ENCODE results near the gene AS3MT.

GRCh38 chr10:102863660-102864059 lies 5.6 kb upstream of the AS3MT start:
- TF ChIP-seq CTCF (IDR thresholded peaks at IDR 0.05; ENCODE audit: insufficient read depth, low read depth, low read length) (no peak), EZH2 (IDR thresholded peaks at IDR 0.05; ENCODE audit: insufficient read depth, low read length) (no peak)

Measured in astrocyte (in vitro differentiated cells and primary cell).